Measurements from ENCODE around the gene GPR143.
"Not testable (repeated sequence)": the region's sequence is repeated elsewhere in the genome, so short reads cannot be mapped to it uniquely, and the experiment has no call there.

Gene GPR143

DNA sequence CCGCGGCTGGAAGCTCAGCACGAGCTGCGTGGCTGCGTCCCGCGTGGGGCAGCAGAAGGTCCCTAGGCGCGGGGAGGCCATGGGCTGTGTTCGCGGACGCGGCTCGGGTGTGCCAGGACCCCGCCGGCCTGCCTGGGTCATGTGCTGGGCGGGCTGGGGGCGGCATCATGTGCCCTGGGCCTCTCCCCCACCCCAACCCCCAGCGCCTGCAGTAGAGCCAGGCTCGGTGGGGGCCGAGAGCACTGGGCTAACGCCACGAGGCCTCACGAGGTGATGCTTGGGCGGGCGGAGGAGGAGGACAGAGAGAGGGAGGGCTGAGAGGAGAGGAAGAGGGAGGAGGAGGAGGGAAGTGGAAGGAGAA, at the start of gene GPR143:
Gene GPR143 (minus strand): TSS at position 111 of the 361 bp plus-strand sequence. CDS start 30 bp downstream, at position 81.
- DNase-seq: peak; percentile 69

GRCh38 chrX:9811086-9811485, 45.4 kb upstream of the GPR143 start:
- not testable (repeated sequence) for DNase-seq

DNA sequence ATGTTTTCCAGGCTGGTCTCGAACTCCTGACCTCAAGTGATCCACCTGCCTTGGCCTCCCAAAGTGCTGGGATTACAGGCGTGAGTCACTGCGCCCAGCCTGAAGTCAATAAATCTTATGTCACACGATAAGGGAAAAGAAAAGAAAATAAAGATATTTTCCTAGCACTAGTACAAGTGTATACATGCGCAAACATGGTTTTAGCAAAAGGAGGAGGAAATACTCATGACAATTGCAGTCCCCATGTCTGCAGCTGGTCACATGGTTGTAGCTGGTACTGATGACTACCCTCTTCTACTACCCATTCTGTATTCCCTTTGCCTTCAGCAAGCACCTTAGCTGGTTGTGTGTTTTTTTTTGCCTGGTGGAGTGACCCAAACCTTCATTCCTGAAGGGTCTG, 44.2 kb upstream of the GPR143 start:
- not testable (repeated sequence) for DNase-seq

DNA sequence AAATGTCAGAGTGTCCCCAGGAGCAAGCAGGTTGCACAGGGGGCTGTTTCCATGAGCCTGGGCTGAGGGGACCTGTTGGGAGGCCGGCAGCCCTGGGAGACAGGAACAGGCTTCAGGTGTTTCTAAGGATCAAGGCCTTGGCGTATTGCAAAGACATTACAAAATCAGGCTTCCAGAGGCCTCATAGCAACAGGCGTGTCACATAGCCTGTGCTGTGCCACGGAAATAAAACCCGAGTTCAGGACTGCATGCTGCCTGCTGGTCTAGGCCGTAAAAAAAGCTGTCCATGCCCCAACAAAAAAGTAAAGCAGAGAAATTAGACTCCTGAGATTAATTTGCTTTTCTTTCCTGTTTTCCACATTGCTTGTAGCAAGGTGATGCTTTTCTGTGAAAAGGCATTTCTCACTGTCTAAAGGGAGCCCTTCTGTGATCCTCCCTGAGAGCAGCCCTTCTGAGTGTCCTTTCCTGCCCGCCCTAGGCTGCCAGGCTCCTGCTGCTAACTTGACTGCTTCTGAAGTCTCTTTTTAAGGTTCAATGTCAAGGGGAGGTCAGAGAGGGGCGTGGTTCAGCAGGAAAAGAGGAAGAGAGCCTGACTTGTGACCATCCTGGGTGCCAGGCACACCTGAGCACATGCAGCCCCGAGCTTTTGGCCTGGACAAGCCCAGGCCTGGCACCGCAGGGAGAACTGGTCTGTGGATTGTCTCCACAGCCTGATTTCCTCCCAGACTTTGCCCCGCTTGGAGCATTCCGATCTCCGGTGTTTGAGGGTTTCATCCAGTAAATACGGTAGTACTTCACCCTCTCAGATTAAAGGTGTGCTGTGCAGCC, 41.9 kb upstream of the GPR143 start:
- DNase-seq: no peak

DNA sequence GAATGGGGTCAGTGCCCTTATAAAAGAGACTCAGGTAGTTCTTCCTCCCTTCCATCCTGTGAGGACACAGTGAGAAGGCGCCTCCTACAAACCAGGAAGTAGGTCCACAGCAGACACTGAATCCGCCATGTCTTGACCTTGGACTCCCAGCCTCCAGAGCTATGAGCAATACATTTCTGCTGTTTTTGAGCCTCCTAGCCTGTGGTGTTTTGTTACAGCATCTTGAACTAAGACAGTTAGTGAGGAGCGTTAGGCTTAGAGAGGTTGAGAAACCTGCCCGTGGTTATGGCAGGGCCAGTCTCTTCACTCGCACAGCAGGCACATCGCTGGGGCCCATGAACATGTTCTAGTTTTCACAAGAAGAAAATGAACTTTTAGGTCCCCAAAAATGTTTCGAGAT, 40.3 kb upstream of the GPR143 start:
- DNase-seq: no peak

DNA sequence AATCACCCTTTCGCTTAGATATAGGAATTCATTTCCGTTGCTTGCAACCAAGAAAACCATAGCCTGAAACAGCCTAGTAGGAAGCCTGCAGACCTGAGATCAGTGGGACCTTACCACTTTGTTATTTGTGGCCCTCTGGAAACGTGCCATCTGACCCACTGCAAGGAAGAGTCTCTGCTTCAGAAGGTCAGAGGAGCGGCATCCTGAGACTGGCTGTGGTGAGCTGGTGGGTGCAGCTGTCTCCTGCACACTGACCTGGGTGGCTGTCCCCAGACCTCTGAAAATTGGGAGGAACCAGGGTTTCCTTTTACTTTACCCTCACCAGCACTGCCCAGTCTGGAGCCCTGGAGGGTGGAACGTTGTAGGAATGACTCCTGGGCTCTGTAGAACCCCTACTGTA, 38.8 kb upstream of the GPR143 start:
- no peak for DNase-seq

GRCh38 chrX:9802737-9803136, 37.1 kb upstream of the GPR143 start:
- no peak for DNase-seq

DNA sequence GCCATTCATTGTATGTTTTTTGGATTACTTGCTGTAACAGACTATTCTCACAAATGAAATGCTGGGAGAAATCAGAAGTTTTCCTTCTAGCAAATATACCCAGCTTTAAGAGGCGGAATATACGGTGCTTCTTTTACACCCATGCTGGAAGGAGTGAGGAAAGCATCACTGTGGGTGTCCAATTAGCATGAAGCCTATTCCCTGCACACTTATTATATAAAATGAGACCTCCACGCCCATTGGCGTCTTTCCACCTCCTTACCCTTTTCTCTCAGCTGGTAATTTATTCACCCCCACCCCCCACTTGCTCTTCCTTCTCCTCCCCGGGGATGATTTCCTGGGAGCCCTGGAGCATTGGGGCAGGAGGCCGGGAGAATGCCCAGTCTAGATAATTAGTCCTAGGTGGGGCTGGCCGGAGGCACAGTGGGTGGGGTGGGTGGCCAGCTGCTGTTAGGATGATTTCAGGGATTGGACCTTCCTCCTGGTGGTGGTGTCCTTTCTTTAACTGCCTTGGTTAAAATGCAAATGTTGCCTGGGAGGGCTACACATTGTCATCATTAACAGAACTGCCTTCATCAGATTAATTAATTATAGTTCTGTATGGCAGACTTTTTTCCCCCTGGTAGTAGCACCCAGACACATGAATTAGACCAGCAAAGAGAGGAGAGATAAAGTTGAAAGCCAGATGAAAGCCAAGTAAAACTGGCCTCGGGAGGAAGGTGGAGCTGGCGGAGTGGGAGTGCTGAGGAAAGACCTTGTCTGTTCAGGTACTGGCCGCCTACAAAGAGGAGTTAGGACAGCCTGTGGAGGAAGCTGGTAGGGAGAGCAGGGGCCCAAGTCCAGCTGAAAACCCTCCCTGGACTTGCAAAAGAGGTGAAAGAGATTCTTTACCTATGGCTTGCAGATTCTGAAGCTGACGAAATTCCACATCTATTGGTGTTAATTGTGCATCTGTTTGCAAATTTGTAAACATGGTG, 32.0 kb upstream of the GPR143 start:
- peak; percentile 62 for DNase-seq

DNA sequence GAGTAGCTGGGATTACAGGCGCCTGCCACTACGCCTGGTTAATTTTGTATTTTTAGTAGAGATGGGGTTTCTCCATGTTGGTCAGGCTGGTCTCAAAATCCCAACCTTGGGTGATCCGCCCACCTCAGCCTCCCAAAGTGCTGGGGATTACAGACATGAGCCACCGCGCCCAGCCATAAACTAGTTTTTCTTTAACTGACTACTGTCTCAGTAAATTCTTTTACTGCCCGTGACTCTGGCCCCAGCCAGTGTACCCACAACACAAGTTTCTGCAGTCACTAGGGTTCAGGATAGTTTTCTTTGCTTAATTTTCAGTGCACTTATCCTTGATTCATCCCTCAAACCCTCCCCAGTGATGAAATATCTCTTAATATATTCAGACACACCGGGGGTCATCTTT, 28.8 kb upstream of the GPR143 start:
- no peak for DNase-seq

DNA sequence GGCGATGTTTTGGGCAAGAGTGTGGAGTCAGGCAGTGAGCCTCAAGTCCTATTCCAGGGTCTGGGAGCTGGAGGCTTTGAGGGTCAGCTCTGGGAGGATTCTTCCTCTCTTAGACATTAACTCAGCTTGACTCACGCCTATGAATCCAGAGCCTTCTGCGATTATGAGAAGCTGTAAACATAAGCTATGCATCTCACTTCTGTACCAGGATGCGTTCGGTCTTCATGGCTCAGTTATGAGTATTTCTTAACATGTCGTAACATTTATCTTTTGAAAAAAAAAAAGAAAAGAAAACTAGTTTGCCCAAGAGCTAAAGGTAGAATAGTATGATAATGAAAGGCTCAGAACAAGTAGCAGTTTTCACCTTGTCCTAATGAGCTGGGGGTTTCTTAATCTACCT, 25.2 kb upstream of the GPR143 start:
- DNase-seq: no peak

GRCh38 chrX:9789555-9789954, 23.9 kb upstream of the GPR143 start:
- no peak for DNase-seq

DNA sequence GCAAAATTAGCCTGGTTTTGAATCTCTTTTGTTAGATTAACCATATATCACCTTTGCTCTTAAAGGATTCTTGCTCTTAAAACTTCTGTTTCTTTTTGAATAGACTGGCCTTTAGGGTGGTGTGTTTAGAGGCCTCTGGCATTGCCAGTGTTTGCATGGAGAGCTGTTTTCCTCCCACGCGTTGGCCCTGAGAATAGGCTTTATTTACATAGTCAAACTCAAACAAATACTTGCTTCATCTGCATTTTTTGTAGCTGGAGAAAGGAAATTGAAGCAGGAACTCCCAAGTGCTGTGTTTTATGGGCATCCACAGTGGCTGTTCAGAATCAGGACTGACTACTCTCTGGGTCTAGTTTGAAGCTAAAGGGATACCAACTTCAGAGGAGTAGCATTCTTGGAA, 23.3 kb upstream of the GPR143 start:
- DNase-seq: no peak

DNA sequence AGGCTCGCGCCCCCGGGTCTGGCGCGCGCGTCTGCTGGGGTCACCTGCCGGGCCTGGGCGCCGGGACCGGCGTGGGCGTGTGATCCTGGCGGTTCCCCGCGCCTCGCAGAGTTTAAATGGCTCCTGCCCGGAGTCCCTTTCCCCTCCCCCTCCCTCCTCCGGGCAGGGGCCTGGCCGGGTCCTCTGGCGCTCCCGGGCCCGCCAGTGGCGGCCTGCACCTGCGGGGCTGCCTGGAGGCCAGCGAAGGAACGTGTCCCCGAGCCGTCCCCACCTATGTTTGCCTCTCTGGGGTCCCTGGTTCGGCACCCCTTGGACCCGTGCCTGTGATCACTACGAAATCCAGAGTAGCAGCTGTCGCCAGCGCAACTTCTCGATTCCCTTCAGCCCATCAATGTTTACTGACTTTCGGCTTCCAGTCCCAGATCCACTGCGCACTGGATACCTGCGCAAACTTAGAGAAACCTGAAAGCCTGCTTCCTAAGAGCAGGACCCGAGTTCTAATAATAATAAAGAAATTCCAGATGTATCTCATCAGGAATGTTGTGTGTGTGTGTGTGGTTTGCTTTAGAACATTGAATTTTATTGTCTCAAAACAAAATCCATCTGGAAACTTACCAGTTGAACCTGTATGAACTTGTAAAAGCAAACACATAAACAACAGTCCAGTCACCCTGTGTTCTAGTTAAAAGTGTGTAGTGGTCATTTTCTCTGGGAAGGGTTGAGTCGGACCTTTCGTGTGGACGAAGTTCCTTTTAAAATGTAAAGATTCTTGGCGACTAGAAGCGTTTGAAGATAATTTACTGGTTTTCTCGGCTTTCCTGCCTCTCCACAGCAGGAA, 21.4 kb upstream of the GPR143 start:
- DNase-seq: peak; percentile 59

- DNase-seq: peak; percentile 69
Observed at GRCh38 chrX:9785944-9786797, 20.5 kb upstream of the GPR143 start, which contains the start of gene SHROOM2. Gene SHROOM2 (plus strand): TSS chrX:9786429. CDS start chrX:9786546, 117 bp downstream.

GRCh38 chrX:9785254-9785943, 19.8 kb upstream of the GPR143 start:
- DNase-seq: no peak

- no peak for DNase-seq
Observed at GRCh38 chrX:9784332-9784731, 18.7 kb upstream of the GPR143 start.

GRCh38 chrX:9781941-9782340, 16.3 kb upstream of the GPR143 start:
- DNase-seq: no peak

GRCh38 chrX:9775930-9776329, 10.3 kb upstream of the GPR143 start:
- DNase-seq: no peak

DNA sequence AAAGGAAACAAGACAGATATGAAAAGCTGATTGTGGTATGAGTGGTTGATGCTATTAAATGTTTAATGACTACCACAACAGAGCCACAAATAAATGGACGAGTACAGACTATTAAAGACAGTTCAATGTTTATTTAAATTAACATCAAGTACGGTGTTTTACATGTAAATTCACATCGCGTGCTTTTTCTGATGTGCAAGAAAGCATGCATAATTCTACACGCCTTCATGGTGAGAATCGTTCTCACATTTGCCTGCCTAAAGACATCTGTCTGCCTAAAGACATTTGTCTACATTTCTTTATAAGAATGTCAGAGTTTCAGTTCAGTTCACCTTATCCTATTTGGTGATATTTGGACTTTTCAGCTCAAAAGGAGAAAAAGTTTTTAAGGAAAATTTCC, 7.3 kb upstream of the GPR143 start:
- no peak for DNase-seq

GRCh38 chrX:9770319-9770718, 4.7 kb upstream of the GPR143 start:
- no peak for DNase-seq

DNA sequence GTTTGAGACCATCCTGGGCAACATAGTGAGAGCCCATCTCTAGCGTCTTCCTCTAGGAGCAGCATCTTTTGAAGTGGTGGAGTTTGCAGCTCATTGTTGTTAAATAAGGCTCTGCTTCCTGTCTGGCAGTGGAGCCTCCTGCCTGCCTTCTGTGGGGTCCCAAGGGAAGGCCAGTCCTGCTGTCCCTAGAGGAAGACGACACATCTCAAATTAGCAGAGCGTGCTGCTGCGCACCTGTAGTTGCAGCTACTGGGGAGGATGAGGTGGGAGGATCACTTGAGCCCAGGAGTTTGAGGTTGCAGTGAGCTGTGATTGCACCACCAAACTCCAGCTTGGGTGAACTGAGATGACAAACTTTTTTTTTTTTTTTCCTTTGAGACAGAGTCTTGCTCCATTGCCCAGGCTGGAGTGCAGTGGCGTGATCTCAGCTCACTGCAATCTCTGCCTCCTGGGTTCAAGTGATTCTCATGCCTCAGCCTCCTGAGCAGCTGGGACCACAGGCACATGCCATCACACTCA, 2.7 kb upstream of the GPR143 start:
- DNase-seq: not testable (repeated sequence)

Measured in islet precursor cell (in vitro differentiated cells).